GM03348 (cell line): ENCODE data around the gene ATG14.
"Not testable (repeated sequence)": the region's sequence is repeated elsewhere in the genome, so short reads cannot be mapped to it uniquely, and the experiment has no call there.

Experiments used
- DNase-seq: peaks from one replicate; pipeline ENCODE4 v3.0.0; 2012; ENCODE audit warnings: low spot score

Gene ATG14

DNA sequence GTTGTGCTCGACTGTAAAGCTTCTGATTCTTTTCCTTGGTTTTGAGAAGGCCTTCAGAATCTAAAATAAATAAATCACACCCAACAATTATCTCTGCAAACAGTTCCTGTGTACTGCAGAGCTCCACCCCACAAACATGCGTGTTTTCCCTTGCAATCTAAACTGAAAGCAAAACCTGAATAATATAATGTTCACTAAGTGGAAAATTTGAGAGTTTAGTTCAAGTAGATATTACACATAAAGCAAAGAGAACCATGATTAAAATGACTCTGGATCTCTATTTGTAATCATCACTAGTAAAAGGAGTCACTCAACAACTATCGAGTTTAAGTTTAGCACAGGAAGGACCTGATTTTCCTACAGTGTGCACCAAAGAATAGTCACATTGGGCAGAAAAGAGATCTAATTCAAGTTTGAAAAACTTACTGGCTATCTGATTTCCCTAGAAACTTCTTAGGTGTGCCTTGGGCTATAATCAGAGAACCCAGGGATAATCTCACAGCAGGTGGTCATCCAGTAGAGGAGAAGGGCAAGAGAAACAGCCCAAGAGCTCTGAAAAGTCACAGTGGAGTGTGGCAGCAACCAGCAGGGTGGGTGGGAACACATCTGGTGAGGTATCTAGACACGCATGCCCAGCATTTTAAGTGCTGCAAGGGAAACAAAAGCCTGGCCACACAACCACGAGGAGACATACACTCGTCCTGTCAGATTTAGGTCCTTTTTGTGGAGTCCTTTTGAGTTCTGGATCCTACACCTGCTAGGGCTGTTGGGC, 25.4 kb downstream of the ATG14 start:
- no peak for DNase-seq

GRCh38 chr14:55384536-55384935, 27.1 kb downstream of the ATG14 start:
- no peak for DNase-seq

DNA sequence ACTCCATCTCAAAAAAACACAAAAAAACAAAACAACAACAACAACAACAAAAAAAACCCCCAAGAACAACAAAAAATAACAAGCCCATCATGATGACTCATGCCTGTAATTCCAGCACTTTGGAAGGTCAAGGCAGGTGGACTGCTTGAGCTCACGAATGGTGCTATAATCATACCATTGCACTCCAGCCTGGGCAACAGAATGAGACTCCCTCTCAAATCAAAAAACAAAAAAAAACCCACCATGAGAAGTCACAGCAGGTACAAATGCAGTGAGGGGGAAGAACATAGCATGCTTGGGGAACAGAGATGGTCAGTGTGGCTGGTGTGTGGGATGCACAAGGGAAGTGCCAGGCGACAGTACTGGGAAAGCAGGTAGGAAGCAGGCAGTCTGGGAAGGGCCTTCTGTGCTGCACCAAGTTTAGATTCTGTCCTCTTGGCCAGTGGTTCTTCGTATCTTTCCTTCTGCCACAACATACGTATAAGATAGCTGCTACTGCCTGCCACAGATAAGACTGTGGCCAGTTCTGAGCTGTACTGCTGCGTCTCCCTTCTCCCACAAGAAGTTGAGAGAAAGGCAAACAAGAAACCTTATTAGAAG, 28.0 kb downstream of the ATG14 start:
- no peak for DNase-seq

GRCh38 chr14:55383056-55383466, 28.6 kb downstream of the ATG14 start:
- DNase-seq, result not testable (repeated sequence)

GRCh38 chr14:55382483-55382882, 29.1 kb downstream of the ATG14 start:
- DNase-seq, result no peak

- DNase-seq, result no peak
Measured at GRCh38 chr14:55381561-55381960, 30.1 kb downstream of the ATG14 start.

GRCh38 chr14:55381040-55381439, 30.6 kb downstream of the ATG14 start:
- DNase-seq, result no peak

DNA sequence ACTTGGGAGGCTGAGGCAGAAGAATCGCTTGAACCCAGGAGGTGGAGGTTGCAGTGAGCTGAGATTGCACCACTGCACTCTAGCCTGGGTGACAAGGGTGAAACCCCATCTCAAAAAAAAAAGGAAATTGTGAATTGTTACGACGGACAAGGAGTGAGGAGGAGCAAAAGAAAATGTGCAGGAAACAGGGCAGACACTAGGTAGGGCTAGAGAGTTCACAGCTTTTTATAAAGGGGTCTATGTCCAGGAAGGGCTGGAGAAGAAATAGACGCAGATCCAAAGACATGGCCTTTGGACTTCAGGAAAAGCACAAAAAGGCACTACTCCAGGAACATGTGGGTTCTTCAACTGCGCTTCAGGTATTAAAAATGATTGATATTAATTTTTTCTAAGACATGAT, 34.4 kb downstream of the ATG14 start:
- DNase-seq, result no peak

DNA sequence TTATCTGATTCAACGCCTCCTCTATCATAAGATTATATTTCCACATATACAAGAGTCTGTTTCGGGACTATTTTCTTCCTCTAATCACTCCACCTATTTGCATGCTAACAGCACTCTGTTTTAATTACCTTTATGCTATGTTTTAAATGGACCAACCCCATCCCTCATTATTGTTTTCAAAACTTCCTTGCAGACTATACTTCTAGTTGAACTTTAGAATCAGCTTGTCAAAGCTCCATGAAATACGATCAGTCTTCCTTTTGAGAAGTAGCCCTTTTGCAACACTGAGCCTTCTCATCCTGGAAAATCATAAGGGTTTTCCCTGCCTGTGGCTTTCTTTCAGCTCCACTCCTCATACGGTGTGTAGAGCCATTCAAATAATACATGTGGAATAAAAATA, 36.9 kb downstream of the ATG14 start:
- no peak for DNase-seq

DNA sequence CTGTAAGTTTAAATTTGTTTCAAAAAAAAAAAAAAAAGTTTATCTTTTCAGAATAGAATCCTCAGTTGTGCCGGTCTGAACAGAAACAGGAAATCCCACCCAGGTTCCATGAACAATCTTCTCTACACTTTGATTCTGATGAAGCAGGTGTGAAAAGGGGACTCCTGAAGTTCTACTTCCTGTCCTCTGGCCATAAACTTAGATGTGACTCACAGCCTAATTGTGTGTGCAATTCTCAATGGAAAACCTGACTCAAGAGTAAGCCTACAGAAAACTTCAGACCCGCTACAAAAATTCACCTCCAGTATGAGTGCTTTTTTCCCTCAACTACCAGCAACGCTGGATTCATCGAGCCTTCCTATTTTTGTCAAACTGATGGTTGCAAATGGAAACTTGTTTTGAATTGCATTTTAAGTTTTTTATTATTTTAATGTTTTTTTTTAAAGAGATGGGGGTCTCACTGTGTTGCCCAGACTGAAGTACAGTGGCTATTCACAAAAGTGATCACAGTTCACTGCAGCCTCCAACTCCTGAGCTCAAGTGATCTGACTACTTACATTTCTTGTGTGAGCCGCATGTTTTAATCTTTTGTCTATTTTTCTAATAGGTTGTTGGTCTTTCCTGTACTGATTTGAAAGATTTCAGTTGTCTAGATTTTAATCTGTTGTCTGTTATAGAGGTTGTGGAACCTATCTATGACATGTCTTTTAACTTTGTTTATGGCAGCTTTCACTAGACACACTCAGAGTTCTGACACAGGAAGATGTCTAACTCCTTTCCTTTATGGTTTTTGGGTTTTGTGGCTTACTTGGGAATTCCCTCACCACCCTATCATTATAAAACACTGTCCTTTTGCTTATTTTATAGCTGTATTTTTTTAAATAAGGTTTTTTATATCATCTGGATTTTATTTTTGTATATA, 37.6 kb downstream of the ATG14 start:
- DNase-seq, result no peak

GRCh38 chr14:55372825-55373224, 38.8 kb downstream of the ATG14 start:
- DNase-seq, result no peak

DNA sequence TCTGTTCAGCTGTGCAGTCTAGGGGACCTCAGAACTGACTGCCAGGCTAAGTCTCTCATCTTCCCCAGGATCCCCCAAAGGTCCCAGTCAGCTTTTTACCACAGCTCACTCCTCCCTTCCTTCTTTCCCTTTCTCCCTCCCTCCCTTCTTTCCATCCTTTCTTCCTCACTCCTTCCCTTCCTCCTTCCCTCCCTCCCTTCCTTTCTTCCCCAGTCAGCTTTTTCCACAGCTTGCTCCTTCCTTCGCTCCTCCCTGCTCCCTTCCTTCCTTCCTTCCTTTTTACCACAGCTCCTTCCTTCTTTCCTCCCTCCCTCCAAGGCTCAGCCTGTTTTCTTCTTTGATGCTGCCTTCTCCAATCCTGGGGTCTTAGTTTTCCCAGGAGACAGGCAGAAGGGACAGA, 39.2 kb downstream of the ATG14 start:
- DNase-seq, result no peak

- DNase-seq, result no peak
Measured at GRCh38 chr14:55370883-55371455, 40.7 kb downstream of the ATG14 start.

- DNase-seq, result peak; percentile 70
Measured at GRCh38 chr14:55366271-55366670, 45.4 kb downstream of the ATG14 start.

DNA sequence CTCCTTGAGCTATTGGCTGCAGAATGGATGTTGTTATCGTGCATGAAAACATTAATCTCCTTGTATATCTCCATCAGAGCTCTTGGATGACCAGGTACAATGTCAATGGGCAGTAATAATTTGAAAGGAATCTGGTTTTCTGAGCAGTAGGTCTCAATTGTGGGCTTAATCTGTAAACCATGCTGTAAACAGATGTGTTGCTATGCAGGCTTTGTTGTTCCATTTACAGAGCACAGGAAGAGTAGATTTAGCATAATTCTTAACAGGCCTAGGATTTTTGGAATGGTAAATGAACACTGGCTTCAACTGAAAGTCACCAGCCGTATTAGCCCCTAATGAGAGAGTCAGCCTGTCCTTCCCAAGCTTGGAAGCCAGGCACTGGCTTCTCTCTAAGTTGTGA, 50.4 kb downstream of the ATG14 start:
- DNase-seq, result no peak

DNA sequence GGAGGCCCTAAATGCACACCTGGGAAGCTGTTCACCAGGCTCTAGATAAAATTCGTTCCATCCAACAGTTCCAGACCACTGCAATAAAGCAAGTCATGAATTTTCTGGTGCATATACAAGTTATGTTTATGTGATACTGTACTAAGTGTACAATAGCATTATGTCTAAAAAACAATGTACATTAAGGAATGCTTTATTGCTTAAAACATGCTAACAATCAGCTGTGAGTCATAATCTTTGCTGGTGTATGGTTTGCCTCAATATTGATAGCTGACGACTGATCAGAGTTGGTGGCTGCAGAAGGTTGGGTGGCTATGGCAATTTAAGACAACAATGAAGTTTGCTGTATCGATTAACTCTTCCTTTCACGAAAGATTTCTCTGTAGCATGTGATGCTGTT, 52.3 kb downstream of the ATG14 start:
- DNase-seq, result no peak

- no peak for DNase-seq
Measured at GRCh38 chr14:55356913-55357312, 54.7 kb downstream of the ATG14 start.

DNA sequence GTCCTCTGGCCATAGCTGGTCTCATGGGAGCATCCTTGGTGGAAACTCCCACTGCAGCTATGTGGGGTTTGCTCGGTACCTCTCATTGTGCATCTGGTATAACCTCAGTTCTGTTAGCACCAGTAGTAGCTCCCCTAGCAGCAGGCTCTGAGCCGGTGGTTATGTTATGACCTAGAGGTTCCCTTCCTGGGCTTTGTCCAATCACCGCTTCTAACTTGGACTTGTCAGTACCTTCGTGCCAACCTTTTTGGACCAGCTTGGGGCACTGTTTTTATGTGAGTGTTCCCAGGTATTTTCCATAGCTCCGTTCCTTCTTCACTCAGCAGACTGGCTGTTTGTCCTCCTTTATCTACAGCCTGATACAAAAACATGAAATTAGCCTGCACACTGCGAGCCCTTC, 55.7 kb downstream of the ATG14 start:
- no peak for DNase-seq

DNA sequence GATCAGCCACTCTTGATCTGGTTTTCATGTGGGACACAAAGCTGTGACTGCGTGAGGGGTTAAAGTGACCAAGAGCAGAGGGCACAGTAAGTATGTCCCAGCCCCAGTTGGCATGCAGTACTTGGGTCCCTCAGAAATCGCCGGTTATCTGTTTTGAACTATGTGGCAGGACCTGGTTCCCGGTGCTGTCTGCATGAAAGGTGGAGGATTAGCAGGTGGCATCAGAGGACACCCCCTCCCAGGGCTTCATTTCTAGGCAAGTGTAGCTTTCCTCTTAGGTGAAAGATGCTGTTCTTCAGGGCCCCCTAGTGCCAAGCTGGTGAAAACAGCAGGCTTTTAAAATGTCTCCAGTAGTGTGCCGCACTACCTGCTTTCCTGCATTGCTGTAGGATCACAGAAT, 57.1 kb downstream of the ATG14 start:
- peak; percentile 56 for DNase-seq

DNA sequence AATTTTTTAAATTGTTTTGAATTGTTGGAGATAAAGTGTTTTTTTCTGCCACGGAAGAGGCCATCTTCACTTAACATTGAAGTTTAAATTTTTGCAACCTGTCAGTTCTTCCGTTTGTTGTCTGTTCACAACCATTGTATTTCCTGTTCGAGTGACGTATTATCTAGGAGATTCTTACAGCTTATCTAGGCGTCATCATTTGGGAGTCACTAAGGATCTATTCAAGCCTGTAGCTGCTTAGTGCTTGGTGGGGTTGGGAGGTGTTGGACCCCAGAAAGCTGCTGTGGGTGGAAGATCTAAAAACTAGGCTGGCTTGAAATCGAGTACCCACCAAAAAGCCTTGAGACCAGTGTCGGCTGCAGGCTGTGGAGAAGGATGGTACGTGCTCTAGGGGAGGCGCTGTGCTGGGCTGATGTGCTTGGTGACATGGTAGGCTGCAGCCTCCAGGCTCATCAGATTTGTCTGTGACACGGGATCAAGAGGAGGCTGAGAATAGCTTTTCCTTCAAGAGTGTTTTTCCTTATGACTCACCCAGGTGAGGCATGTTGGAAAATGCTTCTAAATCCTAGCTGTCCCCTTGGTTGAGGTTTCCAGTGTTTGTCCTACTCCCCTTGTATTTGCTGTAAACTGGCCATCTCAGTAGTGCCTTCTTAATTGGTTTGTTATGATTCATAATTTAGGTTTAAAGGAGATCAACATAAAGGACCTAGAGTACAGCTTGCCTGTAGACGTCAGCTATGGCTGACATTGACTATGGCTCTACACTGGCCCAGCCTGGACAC, 57.8 kb downstream of the ATG14 start:
- no peak for DNase-seq

GRCh38 chr14:55352201-55352600, 59.4 kb downstream of the ATG14 start:
- DNase-seq, result no peak

- DNase-seq, result no peak
Measured at GRCh38 chr14:55351111-55351510, 60.5 kb downstream of the ATG14 start.
